GM13977 (cell line): ENCODE measurements around the gene ATXN2.

ENCODE experiments used
- DNase-seq: peaks from one replicate; pipeline ENCODE4 v3.0.0; 2012; ENCODE audit warnings: low spot score
- in situ Hi-C: fragments of 300-500 bp; cut with MboI; formaldehyde crosslinking; loops from one replicate; pipeline ENCODE4 v1.12.0; 2022; ENCODE audit warnings: low sequenced_read_pairs, low pct_unique_long_range_greater_than_20kb, mixed read lengths, inconsistent platforms; ENCODE audit not compliant: unreplicated experiment
- TF ChIP-seq, protein P1 (sequence below): IDR thresholded peaks from 2 replicates; pipeline ENCODE4 v1.5.1; 2012; ENCODE audit warnings: mild to moderate bottlenecking, control low read depth; ENCODE audit not compliant: insufficient read depth; ENCODE audit errors: extremely low read depth, missing control alignments

Gene ATXN2

GRCh38 chr12:111441107-111441928 lies 157.8 kb downstream of the ATXN2 start:
- DNase-seq: no peak
- TF ChIP-seq, protein P1, sequence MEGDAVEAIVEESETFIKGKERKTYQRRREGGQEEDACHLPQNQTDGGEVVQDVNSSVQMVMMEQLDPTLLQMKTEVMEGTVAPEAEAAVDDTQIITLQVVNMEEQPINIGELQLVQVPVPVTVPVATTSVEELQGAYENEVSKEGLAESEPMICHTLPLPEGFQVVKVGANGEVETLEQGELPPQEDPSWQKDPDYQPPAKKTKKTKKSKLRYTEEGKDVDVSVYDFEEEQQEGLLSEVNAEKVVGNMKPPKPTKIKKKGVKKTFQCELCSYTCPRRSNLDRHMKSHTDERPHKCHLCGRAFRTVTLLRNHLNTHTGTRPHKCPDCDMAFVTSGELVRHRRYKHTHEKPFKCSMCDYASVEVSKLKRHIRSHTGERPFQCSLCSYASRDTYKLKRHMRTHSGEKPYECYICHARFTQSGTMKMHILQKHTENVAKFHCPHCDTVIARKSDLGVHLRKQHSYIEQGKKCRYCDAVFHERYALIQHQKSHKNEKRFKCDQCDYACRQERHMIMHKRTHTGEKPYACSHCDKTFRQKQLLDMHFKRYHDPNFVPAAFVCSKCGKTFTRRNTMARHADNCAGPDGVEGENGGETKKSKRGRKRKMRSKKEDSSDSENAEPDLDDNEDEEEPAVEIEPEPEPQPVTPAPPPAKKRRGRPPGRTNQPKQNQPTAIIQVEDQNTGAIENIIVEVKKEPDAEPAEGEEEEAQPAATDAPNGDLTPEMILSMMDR: no peak
- in situ Hi-C loops: no loop called here

- TF ChIP-seq, protein P1: no peak
- in situ Hi-C loops: no loop called here
- no peak for DNase-seq
Observed at GRCh38 chr12:111440631-111441030, 158.5 kb downstream of the ATXN2 start.

DNA sequence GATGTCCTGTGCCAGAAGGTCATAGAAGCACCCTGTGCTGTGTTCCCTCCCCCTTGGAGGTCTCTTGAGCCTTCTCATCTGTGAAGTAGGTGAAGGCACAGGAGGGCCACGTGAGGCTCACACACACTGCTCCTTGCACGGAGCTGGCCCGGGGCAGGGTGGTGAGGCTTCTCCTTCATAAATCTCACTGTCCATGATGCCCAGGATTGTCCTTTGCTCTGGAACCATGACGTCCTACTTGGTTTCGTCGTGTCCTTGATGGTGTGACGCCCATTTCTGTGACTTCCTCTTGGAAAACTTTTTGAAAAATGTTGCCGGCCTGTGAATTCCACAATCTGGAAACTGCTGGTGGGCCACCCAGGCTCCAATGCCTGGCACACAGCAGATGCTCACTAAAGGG lies 159.0 kb downstream of the ATXN2 start:
- no peak for DNase-seq
- in situ Hi-C loops: no loop called here
- TF ChIP-seq, protein P1: no peak

DNA sequence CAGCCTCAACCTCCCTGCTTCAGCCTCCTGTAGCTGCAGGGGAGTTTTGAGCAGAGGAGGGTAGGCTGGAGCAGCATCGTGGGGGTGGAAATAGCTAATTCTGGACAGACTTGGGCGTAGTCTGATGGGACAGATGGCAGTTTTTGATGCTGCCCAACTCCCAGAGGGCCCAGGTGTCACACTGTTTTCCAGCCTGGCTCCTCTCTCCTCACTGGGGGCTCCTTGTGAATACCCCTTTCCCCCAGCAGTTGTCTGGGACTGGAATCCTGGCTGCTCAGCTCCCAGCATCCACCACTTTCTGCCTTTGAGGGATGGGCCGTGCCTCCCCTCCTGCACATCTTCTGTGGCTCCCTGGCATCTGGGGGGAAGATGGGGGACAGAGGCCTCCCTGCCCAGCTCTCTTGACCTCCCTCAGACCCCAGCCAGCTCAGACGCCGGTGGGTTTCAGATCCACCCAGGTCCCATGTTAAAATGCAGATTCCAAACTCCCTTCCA lies 159.4 kb downstream of the ATXN2 start:
- TF ChIP-seq, protein P1: no peak
- DNase-seq: no peak
- in situ Hi-C loops: no loop called here

DNA sequence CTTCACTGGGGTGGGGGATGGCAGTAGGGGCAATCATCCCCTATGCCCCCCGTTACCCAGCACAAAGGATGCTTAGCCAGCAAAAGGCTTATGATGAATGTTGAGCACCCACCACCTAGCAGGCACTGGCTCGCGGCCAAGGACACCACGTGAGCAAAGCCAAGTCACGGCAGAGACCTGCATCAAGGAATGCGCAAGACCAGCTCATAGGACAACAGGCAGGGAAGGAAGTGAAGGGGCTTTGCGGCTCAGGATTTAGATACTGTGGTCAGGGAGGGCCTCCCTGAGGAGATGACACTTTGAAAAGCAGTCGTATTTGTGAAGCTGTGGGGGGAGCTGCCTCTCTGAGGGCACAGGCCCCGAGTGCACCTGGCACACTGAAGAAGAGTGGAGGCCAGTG lies 160.6 kb downstream of the ATXN2 start:
- TF ChIP-seq, protein P1: no peak
- in situ Hi-C loops: no loop called here
- no peak for DNase-seq

GRCh38 chr12:111437816-111438454 lies 161.2 kb downstream of the ATXN2 start:
- TF ChIP-seq, protein P1: no peak
- DNase-seq: no peak

More at GRCh38 chr12:111437816-111438454, 161.2 kb downstream of the ATXN2 start:
- in situ Hi-C loops: no loop called here
